ENCODE data around the gene GAST. TPM values are rescaled to one million over a fixed set of nuclear protein-coding genes. Genes with fewer than 3 reads are reported as not detected.
A peak's percentile ranks its signal among the peaks of the same experiment; 100 is the strongest.
"Not testable (repeated sequence)": the region's sequence is repeated elsewhere in the genome, so short reads cannot be mapped to it uniquely, and the experiment has no call there.

Gene GAST
- total RNA-seq, 1 experiment from 2014 or later, result not detected

- no peak for DNase-seq (ENCODE audit: low read depth)
These were observed 28.6 kb upstream of the GAST start for GRCh38 chr17:41683441-41684007.

GRCh38 chr17:41684035-41684434 is 28.1 kb upstream of the GAST start:
- no peak for DNase-seq (ENCODE audit: low read depth)

GRCh38 chr17:41685753-41686152 is 26.4 kb upstream of the GAST start:
- not testable (repeated sequence) for DNase-seq (ENCODE audit: low read depth)

- DNase-seq (ENCODE audit: low read depth), result no peak
These were observed 25.9 kb upstream of the GAST start for GRCh38 chr17:41686281-41686680.

GRCh38 chr17:41687828-41688640 is 24.1 kb upstream of the GAST start:
- DNase-seq (ENCODE audit: low read depth), result peak; percentile 66

- peak; percentile 99 for DNase-seq (ENCODE audit: low read depth)
These were observed 23.3 kb upstream of the GAST start, which contains the start of gene EIF1 for GRCh38 chr17:41688641-41689496. Gene EIF1 (plus strand): TSS chr17:41688885. CDS start chr17:41689039, 154 bp downstream.

- peak; percentile 70 for DNase-seq (ENCODE audit: low read depth)
These were observed 22.4 kb upstream of the GAST start for GRCh38 chr17:41689497-41690299.

- no peak for DNase-seq (ENCODE audit: low read depth)
These were observed 21.6 kb upstream of the GAST start for GRCh38 chr17:41690497-41690896.

GRCh38 chr17:41691031-41691777 is 20.9 kb upstream of the GAST start:
- DNase-seq (ENCODE audit: low read depth), result no peak

GRCh38 chr17:41692722-41693521 is 19.2 kb upstream of the GAST start:
- no peak for DNase-seq (ENCODE audit: low read depth)

GRCh38 chr17:41695134-41695661 is 16.9 kb upstream of the GAST start:
- DNase-seq (ENCODE audit: low read depth), result no peak

GRCh38 chr17:41695954-41696757 is 16.0 kb upstream of the GAST start:
- DNase-seq (ENCODE audit: low read depth), result peak; percentile 85

GRCh38 chr17:41697122-41697962 is 14.8 kb upstream of the GAST start:
- peak; percentile 84 for DNase-seq (ENCODE audit: low read depth)

GRCh38 chr17:41700843-41701242 is 11.3 kb upstream of the GAST start:
- not testable (repeated sequence) for DNase-seq (ENCODE audit: low read depth)

- DNase-seq (ENCODE audit: low read depth), result no peak
These were observed 9.4 kb upstream of the GAST start for GRCh38 chr17:41702712-41703111.

GRCh38 chr17:41705271-41705991 is 6.7 kb upstream of the GAST start:
- peak; percentile 49 for DNase-seq (ENCODE audit: low read depth)

Measured in LHCN-M2 (cell line).